AG04450 (cell line): ENCODE data around the gene CYP11A1. TPM values are rescaled to one million over a fixed set of nuclear protein-coding genes. Genes with fewer than 3 reads are reported as not detected.

Experiments
- CTCF ChIA-PET: fragments of 300-600, 350-600 bp; formaldehyde crosslinking; extraction: SDS; loops from one replicate; lab custom pipeline; 2022; ENCODE audit warnings: antibody characterized with exemption, inconsistent platforms; lab: Charles Lee
- POLR2A ChIA-PET: fragments of 350-600 bp; formaldehyde crosslinking; extraction: SDS; loops from one replicate; lab custom pipeline; 2021; ENCODE audit warnings: antibody characterized with exemption, inconsistent platforms; lab: Yijun Ruan, JAX
- DNase-seq: peaks from one replicate; pipeline ENCODE4 v3.0.0-alpha.2; 2011; ENCODE audit warnings: low read depth, low spot score
- H3K27ac ChIP-seq: one replicate; pipeline ENCODE4 v1.5.1; 2012; ENCODE audit warnings: low read depth, low read length, control low read depth
- H3K27me3 ChIP-seq: one replicate; pipeline ENCODE4 v1.6.0; 2012; ENCODE audit warnings: low read length; ENCODE audit not compliant: control insufficient read depth, insufficient read depth
- H3K4me3 ChIP-seq: 2 replicates; pipeline ENCODE4 v1.5.1; 2011; ENCODE audit warnings: mild to moderate bottlenecking, low read depth, low read length, control low read depth
- H3K9me3 ChIP-seq: 2 replicates; pipeline ENCODE4 v1.5.1; 2012; ENCODE audit warnings: low read length; ENCODE audit not compliant: control insufficient read depth, insufficient read depth
- polyA plus RNA-seq: library from polyadenylated mRNA; depleted of rRNA; stranded (reverse); fragments of >200 nt; gene quantifications from 2 replicates; pipeline ENCODE4 v1.2.3, GENCODE V29; 2011
- TF ChIP-seq, protein P1 (sequence below): IDR thresholded peaks from 2 replicates; pipeline ENCODE4 v1.5.1; 2011; ENCODE audit warnings: low read depth, low read length, control low read depth, inconsistent platforms

The CYP11A1 gene
- polyA plus RNA-seq, 1 experiment = 0.14 TPM

DNA sequence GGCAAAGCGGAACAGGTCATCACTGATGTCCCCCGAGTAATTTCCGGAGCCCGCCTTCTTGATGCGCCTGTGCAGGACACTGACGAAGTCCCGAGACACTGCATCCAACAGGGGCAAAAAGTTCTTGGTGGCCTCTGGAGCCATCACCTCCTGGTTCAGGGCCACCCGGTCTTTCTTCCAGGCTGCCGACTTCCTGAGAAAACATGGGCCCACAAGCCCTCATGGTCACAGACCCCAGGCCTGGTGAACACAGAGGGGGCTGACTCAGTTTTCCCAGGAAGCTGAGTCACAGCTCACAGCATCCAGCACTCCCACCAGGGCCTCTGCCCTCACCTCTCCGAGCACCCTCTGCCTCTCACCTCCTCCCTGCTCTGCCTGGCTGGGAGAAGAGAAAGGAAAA is 22.4 kb downstream of the CYP11A1 start:
- H3K9me3 ChIP-seq = no peaks in the 10 kb centered on the region; the same call in 1 of the 2 replicates
- H3K4me3 ChIP-seq = no peak overlapping the region
- no peak overlapping the region for H3K27ac ChIP-seq
- CTCF ChIA-PET = no interaction called here
- no peak for DNase-seq
- POLR2A ChIA-PET = no interaction called here
- TF ChIP-seq, protein P1, sequence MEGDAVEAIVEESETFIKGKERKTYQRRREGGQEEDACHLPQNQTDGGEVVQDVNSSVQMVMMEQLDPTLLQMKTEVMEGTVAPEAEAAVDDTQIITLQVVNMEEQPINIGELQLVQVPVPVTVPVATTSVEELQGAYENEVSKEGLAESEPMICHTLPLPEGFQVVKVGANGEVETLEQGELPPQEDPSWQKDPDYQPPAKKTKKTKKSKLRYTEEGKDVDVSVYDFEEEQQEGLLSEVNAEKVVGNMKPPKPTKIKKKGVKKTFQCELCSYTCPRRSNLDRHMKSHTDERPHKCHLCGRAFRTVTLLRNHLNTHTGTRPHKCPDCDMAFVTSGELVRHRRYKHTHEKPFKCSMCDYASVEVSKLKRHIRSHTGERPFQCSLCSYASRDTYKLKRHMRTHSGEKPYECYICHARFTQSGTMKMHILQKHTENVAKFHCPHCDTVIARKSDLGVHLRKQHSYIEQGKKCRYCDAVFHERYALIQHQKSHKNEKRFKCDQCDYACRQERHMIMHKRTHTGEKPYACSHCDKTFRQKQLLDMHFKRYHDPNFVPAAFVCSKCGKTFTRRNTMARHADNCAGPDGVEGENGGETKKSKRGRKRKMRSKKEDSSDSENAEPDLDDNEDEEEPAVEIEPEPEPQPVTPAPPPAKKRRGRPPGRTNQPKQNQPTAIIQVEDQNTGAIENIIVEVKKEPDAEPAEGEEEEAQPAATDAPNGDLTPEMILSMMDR = no peak
- H3K27me3 ChIP-seq = peaks cover 19% of the 10 kb centered on the region

DNA sequence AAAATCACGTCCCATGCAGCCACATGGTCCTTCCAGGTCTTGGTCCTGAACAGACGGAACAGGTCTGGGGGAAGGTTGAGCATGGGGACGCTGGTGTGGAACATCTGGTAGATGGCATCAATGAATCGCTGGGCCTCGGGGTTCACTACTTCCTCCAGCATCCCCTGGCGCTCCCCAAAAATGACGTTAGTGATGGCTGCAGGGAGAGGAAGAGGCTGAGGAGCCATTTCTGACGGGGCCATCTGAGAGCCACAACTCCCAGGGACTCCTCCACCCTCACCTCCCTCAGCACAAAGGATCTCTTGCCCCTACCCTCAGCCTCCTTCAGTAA is 23.7 kb downstream of the CYP11A1 start:
- Histone ChIP-seq H3K9me3 (no peaks in the 10 kb centered on the region; the same call in 1 of the 2 replicates), H3K4me3 (no peak overlapping the region), H3K27me3 (peaks cover 16% of the 10 kb centered on the region), H3K27ac (no peak overlapping the region)
- CTCF ChIA-PET = no interaction called here
- POLR2A ChIA-PET = no interaction called here
- TF ChIP-seq, protein P1 = no peak
- DNase-seq = no peak

DNA sequence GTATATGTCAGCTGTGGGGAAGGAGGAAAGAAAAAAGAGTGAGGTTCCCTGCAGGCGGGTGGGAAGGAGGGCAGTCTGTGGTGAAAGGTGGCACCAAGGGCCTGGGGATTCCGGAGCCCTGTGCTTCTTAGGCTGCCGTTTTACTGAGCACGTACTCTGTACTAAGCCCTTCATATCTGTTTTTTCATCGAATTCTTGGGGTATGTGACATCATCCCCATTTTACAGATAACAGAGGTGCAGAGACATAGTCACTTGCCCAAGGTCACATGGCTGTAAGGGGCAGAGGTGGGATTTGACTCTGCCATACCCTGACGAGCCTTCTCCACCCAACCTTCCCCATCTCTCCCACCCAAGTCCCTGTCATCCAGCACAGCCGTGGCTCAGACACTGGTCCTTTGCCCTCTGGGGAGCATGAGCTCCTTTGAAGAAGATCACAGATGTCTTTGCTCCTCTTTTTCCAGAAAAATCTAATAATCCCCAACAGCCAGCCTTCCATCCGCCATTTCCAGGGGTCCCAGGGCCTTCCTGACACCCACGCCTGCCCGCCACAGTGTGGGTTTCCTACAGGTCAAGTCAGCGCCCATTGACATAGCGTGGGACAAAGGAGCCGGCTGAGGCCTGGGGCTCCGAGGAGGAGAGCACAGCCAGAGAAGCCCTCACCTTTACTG is 24.2 kb downstream of the CYP11A1 start:
- CTCF ChIA-PET = no interaction called here
- Histone ChIP-seq H3K27me3 (peaks cover 16% of the 10 kb centered on the region), H3K4me3 (no peak overlapping the region), H3K9me3 (no peaks in the 10 kb centered on the region; the same call in 1 of the 2 replicates), H3K27ac (no peak overlapping the region)
- TF ChIP-seq, protein P1 = no peak
- POLR2A ChIA-PET = no interaction called here
- no peak for DNase-seq

DNA sequence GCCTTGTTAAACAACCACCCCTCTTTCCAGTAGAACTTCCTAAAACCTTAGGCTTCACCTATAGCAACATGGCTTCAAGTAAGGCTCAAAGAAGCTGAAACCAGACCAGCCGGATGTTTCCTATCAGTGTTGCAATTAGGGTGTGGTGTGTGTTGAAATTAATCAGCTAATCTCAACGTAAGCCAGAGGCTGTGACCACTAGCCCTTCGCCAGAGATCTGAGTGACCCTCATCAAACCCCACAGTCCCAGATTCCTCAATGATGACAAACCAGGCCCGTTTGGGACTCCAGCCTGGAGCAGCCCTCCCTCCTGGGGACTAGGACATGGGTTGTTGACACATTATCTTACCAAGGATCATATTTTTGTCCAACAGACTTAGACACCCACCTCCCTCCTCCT is 27.3 kb downstream of the CYP11A1 start:
- H3K9me3 ChIP-seq = no peaks in the 10 kb centered on the region; the same call in 1 of the 2 replicates
- ChIA-PET CTCF (no interaction called here), POLR2A (no interaction called here)
- DNase-seq = no peak
- peaks cover 19% of the 10 kb centered on the region for H3K27me3 ChIP-seq
- TF ChIP-seq, protein P1 = no peak
- H3K27ac ChIP-seq = no peak overlapping the region
- H3K4me3 ChIP-seq = no peak overlapping the region

DNA sequence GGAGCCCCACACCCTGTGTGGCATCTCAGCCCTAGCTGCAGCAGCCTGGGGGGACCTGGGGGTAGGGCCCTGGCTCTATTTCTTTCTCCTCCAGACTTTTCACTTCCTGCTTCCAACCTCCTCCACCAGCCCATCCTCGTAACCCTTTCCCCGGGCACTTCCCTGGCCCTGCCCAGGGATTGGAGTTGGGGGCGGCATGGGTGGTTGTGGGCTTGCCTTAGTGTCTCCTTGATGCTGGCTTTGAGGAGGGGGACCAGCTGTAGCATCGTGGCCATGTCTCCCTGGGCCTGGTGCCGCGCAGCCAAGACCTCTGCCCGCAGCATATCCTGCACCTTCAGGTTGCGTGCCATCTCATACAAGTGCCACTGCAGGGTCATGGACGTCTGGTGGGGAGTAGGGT is 28.1 kb downstream of the CYP11A1 start:
- Histone ChIP-seq H3K4me3 (no peak overlapping the region), H3K27me3 (peaks cover 24% of the 10 kb centered on the region), H3K9me3 (no peaks in the 10 kb centered on the region; the same call in 1 of the 2 replicates), H3K27ac (no peak overlapping the region)
- no peak for DNase-seq
- CTCF ChIA-PET = no interaction called here
- POLR2A ChIA-PET = no interaction called here
- TF ChIP-seq, protein P1 = no peak
